IPS DF 6.9 (cell line): ENCODE results near the gene DCTN1.
"Not testable (repeated sequence)": the region's sequence is repeated elsewhere in the genome, so short reads cannot be mapped to it uniquely, and the experiment has no call there.

Source experiments
- DNase-seq: peaks from one replicate; pipeline ENCODE4 v3.0.0-alpha.2; 2013; ENCODE audit warnings: low read depth, low spot score
- H3K27ac ChIP-seq: one replicate; pipeline ENCODE4 v1.5.1; 2013; ENCODE audit warnings: low read length, control low read depth
- H3K27me3 ChIP-seq: 2 replicates; pipeline ENCODE4 v1.6.1; 2013; ENCODE audit warnings: mild to moderate bottlenecking, low read length; ENCODE audit not compliant: control insufficient read depth, insufficient read depth
- H3K36me3 ChIP-seq: 2 replicates; pipeline ENCODE4 v1.6.1; 2013; ENCODE audit warnings: low read length; ENCODE audit not compliant: control insufficient read depth, insufficient read depth
- H3K4me1 ChIP-seq: 2 replicates; pipeline ENCODE4 v1.6.1; 2013; ENCODE audit warnings: low read length; ENCODE audit not compliant: control insufficient read depth, insufficient read depth
- H3K4me3 ChIP-seq: 2 replicates; pipeline ENCODE4 v1.5.1; 2013; ENCODE audit warnings: mild to moderate bottlenecking, low read length
- H3K9me3 ChIP-seq: 2 replicates; pipeline ENCODE4 v1.6.1; 2013; ENCODE audit warnings: low read length, inconsistent platforms; ENCODE audit not compliant: control insufficient read depth, insufficient read depth
- WGBS: extraction: QIAGEN DNeasy Blood & Tissue Kit; methylation state at CpG from one replicate; pipeline ENCODE4 v1.1.7; 2013; ENCODE audit warnings: mixed read lengths, missing lambda C conversion rate; ENCODE audit not compliant: insufficient read length, insufficient coverage; 5-methylcytosine and 5-hydroxymethylcytosine counted together

The DCTN1 gene

DNA sequence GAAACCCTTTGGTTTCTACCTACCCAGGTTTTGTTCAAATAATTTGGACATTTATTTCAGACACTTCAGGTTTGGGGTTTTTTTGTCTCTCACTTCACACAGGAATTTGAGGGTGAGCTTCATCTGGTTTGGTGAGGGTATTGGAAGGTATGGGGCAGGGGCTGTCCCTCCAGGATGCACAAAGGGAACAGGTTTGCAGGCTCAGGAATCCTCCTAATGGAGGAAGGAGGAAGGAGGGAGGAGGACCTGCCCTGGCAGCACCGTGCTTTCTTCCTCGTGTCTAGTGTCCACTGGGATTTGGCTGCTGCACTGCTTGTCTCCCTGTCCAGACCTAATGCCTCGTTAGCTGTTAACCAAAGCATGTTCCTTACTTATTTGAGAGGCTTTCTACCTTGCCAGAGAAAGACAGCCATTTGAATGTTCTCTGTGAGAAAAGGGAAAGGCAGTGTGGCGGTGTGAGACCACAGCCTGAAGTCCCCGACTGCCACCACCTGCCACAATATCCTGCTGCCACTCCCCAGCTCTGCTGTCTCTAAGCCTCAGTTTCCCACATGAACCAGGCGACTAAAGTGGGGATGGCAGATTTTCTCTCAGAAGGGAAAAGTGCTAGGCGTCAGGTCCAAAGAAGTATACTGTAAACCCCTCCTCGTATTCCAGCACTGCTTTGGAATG lies 34.7 kb downstream of the DCTN1 start:
- no peaks in the 10 kb centered on the region for H3K4me1 ChIP-seq
- no peaks in the 10 kb centered on the region for H3K36me3 ChIP-seq
- H3K27ac ChIP-seq, result no peak overlapping the region
- WGBS, result no CpG with 5 or more reads among the region's 8 CpGs
- H3K27me3 ChIP-seq, result no peaks in the 10 kb centered on the region
- no peak overlapping the region for H3K4me3 ChIP-seq
- no peaks in the 10 kb centered on the region for H3K9me3 ChIP-seq
- no peak for DNase-seq

DNA sequence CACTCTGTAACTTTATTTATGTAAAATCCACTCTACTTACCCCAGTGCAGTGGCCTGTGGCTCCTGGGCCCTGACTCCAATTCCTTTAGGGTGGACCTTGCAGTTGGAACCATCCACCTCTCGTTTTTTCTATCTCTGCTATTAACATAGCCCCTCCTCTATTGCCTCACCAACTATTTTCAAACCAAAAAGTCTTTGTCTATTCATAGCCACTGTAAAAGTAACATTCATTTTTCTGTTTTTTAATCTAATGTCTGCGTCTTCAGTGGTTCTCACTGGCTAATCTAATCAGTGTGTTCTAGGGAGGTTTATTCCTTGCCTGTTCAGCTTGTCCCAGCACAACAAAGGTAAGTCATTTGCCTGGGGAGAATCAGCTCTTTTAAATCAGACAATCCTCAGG lies 36.8 kb downstream of the DCTN1 start, which contains the start of gene SLC4A5:
SLC4A5 (minus strand) TSS at position 101 of the 400 bp plus-strand sequence. CDS start 28,393 bp downstream, outside the sequence.
- no peak within 1 kb of the TSS for H3K27ac ChIP-seq
- no peaks in the 10 kb centered on the region for H3K27me3 ChIP-seq
- no peak within 1 kb of the TSS for H3K4me3 ChIP-seq
- H3K36me3 ChIP-seq, result no peaks in the 10 kb centered on the region
- WGBS, result no CpG with 5 or more reads among the region's 2 CpGs
- no peak for DNase-seq
- H3K4me1 ChIP-seq, result no peaks in the 10 kb centered on the region
- no peaks in the 10 kb centered on the region for H3K9me3 ChIP-seq

DNA sequence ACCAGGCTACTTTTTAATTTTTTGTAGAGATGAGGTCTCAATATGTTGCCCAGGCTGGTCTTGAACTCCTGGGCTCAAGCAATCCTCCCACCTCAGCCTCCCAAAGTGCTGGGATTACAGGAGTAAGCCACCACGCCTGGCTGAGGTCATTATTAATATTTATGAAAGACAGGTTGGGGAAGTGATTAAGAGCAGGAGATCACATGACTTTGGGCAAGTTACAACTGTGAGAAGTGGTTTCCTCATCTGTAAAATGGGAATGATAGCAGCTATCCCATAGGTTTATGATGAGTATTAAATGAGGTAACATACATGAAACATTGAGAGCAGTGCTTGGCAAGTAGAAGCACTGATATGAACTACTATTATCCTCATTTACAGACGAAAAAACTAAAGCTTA lies 43.9 kb downstream of the DCTN1 start:
- WGBS, result no CpG with 5 or more reads among the region's 2 CpGs
- H3K36me3 ChIP-seq, result not testable (repeated sequence)

DNA sequence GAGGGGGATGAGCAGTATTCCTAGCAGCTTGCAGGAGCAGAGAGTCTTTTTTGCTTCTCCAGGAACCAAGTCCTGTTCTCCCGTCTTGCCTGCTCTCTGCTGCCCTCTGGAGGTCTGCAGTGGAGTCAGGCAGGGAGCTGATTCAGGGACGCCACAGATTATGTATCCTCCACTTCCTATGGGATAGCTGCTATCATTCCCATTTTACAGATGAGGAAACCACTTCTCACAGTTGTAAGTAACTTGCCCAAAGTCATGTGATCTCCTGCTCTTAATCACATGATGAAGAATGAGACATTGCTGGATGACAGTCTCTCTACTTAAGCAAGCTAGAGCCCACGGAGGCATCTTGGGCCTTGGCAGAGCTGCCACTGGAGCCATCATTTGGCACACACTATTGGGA lies 45.2 kb downstream of the DCTN1 start:
- peak; percentile 41 for DNase-seq
- H3K36me3 ChIP-seq, result no peaks in the 10 kb centered on the region
- no peaks in the 10 kb centered on the region for H3K4me1 ChIP-seq
- H3K4me3 ChIP-seq, result no peak overlapping the region
- no peaks in the 10 kb centered on the region for H3K9me3 ChIP-seq
- WGBS, result no CpG with 5 or more reads among the region's 3 CpGs
- H3K27me3 ChIP-seq, result no peaks in the 10 kb centered on the region
- H3K27ac ChIP-seq, result no peak overlapping the region

More for the DNA sequence above, 43.9 kb downstream of the DCTN1 start:
- not testable (repeated sequence) for H3K27ac ChIP-seq, DNase-seq, H3K9me3 ChIP-seq, H3K4me3 ChIP-seq, H3K4me1 ChIP-seq, H3K27me3 ChIP-seq

DNA sequence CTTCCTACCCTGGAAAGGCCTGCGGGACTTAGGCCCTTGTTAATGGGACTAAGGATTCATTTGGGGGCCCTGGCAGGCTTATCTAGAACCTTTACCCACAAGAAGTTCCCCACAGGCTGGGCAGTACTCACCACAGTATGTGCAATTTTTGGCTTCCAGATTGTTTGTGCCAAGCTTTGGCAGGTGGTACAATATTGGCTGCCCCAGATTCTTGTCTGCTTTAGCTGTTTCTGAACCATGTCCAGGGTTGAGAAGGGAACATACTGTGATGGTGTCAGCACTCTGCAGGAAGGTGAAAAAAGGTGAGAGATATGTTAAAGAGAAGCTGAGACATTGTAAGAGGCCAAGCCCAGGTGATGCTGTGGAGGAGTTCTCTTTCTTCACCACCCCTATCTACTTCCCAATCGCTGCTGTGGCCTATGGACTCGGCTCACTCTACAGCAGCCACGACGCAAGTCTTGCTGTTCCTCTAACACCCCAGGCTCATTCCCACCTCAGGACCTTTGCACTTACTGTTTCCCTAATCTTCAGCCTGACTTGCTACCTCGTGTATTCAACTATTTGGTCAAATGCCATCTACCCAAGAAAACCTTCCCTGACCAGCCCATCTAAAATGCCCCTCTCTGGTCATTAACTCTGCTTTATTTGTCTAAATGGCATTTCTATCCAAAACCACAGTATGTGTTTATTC lies 46.1 kb downstream of the DCTN1 start:
- no CpG with 5 or more reads among the region's 6 CpGs for WGBS

DNA sequence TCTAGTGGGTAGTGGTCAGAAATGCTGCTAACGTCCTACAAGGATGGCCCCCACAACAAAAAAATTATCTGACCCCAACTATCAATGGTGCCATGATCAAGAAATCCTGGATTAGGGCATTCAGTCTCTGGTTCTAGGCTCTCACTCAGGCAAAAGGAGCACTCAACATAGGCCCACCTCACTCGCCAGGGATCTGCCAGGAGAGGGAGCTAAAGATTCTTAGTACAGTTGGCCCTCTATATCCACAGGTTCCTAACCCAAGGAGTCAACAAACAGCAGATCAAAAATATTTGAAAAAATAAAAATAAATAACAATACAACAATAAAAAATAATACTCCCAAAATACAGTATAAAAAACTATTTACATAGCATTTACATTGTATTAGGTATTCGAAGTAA lies 46.9 kb downstream of the DCTN1 start:
- no peaks in the 10 kb centered on the region for H3K9me3 ChIP-seq
- peak; percentile 16 for DNase-seq
- no CpG with 5 or more reads among the region's 3 CpGs for WGBS
- H3K27ac ChIP-seq, result no peak overlapping the region
- no peaks in the 10 kb centered on the region for H3K4me1 ChIP-seq
- no peaks in the 10 kb centered on the region for H3K27me3 ChIP-seq
- H3K36me3 ChIP-seq, result no peaks in the 10 kb centered on the region
- no peak overlapping the region for H3K4me3 ChIP-seq

More for the DNA sequence above, 46.1 kb downstream of the DCTN1 start:
- H3K4me1 ChIP-seq, result no peaks in the 10 kb centered on the region
- H3K27ac ChIP-seq, result no peak overlapping the region
- no peak overlapping the region for H3K4me3 ChIP-seq
- H3K27me3 ChIP-seq, result no peaks in the 10 kb centered on the region
- no peaks in the 10 kb centered on the region for H3K36me3 ChIP-seq
- no peak for DNase-seq
- H3K9me3 ChIP-seq, result no peaks in the 10 kb centered on the region

DNA sequence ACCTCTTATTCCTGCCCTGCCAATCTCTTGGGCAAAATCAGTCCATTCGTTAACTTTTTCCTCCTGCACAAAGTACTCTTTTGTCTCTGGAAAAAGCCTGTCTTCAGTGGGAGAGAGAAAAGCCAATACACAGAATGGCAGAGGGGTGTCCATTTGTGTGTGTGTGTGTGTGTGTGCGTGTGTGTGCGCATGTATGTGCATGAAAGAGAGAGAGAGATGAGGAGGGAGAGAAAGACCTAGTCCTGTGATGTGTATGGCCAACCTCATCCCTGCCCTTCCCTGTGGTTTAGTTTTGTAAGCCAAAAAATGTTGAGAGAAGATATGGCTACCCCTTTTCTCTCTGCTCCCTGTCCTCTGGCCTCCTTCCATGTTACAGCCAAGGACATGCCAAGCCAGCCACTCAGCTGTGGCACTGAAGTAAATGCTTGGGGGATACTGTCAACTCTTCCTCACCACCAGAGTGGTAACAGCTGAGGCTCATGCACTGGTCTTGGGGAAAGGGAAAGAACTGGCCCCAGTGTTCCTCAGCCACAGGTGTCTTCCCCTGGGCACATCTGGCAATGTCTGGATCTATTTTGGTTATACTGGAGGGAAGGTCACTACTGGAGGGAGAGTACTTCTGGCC lies 47.4 kb downstream of the DCTN1 start:
- H3K9me3 ChIP-seq, result no peaks in the 10 kb centered on the region
- DNase-seq, result no peak
- H3K4me1 ChIP-seq, result no peaks in the 10 kb centered on the region
- no peak overlapping the region for H3K27ac ChIP-seq
- H3K4me3 ChIP-seq, result no peak overlapping the region
- H3K36me3 ChIP-seq, result no peaks in the 10 kb centered on the region
- WGBS, result no CpG with 5 or more reads among the region's 3 CpGs
- H3K27me3 ChIP-seq, result no peaks in the 10 kb centered on the region

DNA sequence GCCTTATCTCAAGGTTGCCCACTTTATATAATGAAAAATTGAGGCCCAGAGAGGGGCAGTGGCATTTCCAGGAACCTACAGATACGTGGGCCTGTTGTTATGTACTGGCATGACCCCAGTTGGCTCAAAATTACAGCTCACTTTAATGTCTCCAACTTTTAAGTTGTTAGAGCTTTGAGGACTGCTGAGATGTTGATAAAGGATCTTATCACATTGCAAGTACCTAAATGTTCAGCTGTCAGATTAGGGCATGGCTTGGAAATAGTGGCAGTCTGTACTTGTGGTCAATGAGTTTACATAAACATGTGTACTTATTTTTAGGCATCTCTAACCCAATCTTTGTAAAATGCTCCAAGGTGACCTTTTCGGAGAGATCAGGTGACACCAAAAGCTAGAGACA lies 51.5 kb downstream of the DCTN1 start:
- Histone ChIP-seq H3K9me3 (no peaks in the 10 kb centered on the region), H3K27me3 (no peaks in the 10 kb centered on the region), H3K4me1 (no peaks in the 10 kb centered on the region), H3K36me3 (no peaks in the 10 kb centered on the region), H3K4me3 (no peak overlapping the region), H3K27ac (no peak overlapping the region)
- DNase-seq, result no peak
- WGBS, result no CpG with 5 or more reads among the region's 2 CpGs

DNA sequence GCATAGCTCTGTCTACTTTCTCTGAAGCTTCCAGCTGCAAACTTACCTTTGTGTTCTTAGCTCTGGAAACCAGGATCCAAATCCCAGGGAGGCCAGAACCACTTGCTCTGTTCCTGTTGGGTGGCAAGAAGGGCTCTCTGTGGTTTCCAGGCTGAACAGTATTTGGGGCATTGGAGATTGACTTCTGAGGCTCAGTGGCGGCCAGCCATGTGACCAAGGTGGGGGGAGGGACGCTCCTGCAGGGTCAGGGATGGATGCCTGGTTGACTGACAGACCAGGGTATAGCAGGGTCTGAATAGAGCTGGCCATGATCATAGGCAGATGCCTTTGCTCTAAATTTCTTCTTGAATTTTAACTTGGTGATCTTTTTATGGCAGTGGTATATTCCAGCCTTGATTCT lies 52.0 kb downstream of the DCTN1 start:
- no peaks in the 10 kb centered on the region for H3K27me3 ChIP-seq
- DNase-seq, result no peak
- WGBS, result no CpG with 5 or more reads among the region's 2 CpGs

DNA sequence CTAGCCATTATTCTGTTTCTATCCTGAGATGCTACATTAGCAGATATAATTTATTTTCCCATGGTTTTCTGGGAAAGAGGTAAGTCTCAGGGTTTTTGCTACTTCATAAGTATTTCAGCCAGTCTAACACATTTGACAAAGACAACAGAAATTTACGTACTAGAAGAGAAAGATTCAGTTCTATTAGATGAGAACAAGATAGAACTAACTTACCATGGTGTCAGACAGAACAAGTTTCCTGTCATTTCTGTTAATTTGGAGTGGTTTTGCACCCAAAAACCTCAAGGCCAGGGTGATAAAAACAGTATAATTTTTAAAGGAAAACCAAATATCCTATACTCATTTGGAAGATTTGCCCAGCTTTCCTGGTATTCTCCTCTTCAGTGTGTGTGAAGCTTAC lies 52.5 kb downstream of the DCTN1 start:
- no CpG with 5 or more reads among the region's 1 CpG for WGBS
- no peak overlapping the region for H3K27ac ChIP-seq
- no peak overlapping the region for H3K4me3 ChIP-seq
- no peaks in the 10 kb centered on the region for H3K9me3 ChIP-seq
- no peaks in the 10 kb centered on the region for H3K36me3 ChIP-seq
- DNase-seq, result no peak
- no peaks in the 10 kb centered on the region for H3K27me3 ChIP-seq
- H3K4me1 ChIP-seq, result no peaks in the 10 kb centered on the region

More for the DNA sequence above, 52.0 kb downstream of the DCTN1 start:
- no peaks in the 10 kb centered on the region for H3K4me1 ChIP-seq
- no peaks in the 10 kb centered on the region for H3K9me3 ChIP-seq
- no peaks in the 10 kb centered on the region for H3K36me3 ChIP-seq
- no peak overlapping the region for H3K27ac ChIP-seq
- H3K4me3 ChIP-seq, result no peak overlapping the region
